ENCODE measurements around the gene MKRN2. TPM values are rescaled to one million over a fixed set of nuclear protein-coding genes. Genes with fewer than 3 reads are reported as not detected.
A peak's percentile ranks its signal among the peaks of the same experiment; 100 is the strongest.

Gene MKRN2
- total RNA-seq, 4 donors from 2014 or later, result 35.5 to 49.4 (median 45.3) TPM

DNA sequence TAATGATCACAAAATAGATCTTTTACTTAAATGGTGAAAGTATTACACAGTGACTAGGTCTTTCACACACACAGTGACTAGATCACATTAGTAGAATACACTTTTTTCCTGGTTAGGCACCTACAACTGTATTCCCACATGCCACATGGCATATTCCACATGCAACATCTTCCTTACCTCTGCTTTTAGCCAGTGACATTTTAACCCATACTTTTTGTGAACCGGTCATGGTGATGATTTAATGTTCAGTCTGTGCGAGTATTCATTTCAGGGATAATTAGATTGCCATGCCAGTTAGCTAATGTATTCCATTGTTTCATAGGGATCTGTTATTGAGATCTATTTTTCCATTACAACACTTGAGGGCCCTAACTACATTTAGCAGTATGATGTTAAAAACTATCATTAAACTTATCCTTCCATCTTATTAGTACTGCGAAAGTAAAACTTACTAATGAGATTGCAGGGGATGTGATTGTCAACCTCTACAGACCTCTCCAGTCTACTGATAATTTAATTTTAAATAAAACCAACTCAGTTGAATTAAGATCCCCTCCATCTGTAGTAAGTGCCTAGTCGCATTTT, 44.3 kb upstream of the MKRN2 start:
- no peaks in the 10 kb centered on the region for H3K9me3 ChIP-seq
- no peak overlapping the region for H3K27ac ChIP-seq
- WGBS, 2 donors, result 86 to 88% methylated on average over 4 of the region's 4 CpGs
- no peak overlapping the region for H3K4me3 ChIP-seq
- peaks cover 0 to 20% (median 4%) of the 10 kb centered on the region in 4 donors for H3K4me1 ChIP-seq
- peaks cover 0 to 34% (median 0%) of the 10 kb centered on the region in 3 donors for H3K36me3 ChIP-seq
- DNase-seq (ENCODE audit: low spot score in 2 of 2), result no peak
- no peak for TF ChIP-seq CTCF (IDR thresholded peaks at IDR 0.05)
- no peak for TF ChIP-seq EP300 (IDR thresholded peaks at IDR 0.05)
- no peak for TF ChIP-seq POLR2A (IDR thresholded peaks at IDR 0.05)
- no peaks in the 10 kb centered on the region for H3K27me3 ChIP-seq

GRCh38 chr3:12513694-12514446, 43.0 kb upstream of the MKRN2 start:
- H3K4me1 ChIP-seq, result peaks cover 0 to 21% (median 3%) of the 10 kb centered on the region in 4 donors
- no peaks in the 10 kb centered on the region for H3K9me3 ChIP-seq
- no peak overlapping the region for H3K4me3 ChIP-seq
- peak overlapping the region in 1 of 4 donors; percentile 50 for H3K27ac ChIP-seq
- WGBS, 2 donors, result 79 to 85% methylated on average over 5 of the region's 5 CpGs
- DNase-seq (ENCODE audit: low spot score in 2 of 2), result no peak
- peaks cover 0 to 24% (median 0%) of the 10 kb centered on the region in 3 donors for H3K36me3 ChIP-seq
- no peak for TF ChIP-seq POLR2A (IDR thresholded peaks at IDR 0.05)
- no peak for TF ChIP-seq CTCF (IDR thresholded peaks at IDR 0.05)
- no peak for TF ChIP-seq EP300 (IDR thresholded peaks at IDR 0.05)
- H3K27me3 ChIP-seq, result no peaks in the 10 kb centered on the region

GRCh38 chr3:12515631-12516030, 41.3 kb upstream of the MKRN2 start:
- TF ChIP-seq CTCF (IDR thresholded peaks at IDR 0.05) (no peak), POLR2A (IDR thresholded peaks at IDR 0.05) (no peak), EP300 (IDR thresholded peaks at IDR 0.05) (no peak)
- Histone ChIP-seq H3K4me1 (peaks cover 0 to 21% (median 0%) of the 10 kb centered on the region in 4 donors), H3K27ac (no peak overlapping the region), H3K9me3 (no peaks in the 10 kb centered on the region), H3K36me3 (peaks cover 0 to 14% (median 0%) of the 10 kb centered on the region in 3 donors), H3K27me3 (no peaks in the 10 kb centered on the region), H3K4me3 (no peak overlapping the region)
- no peak for DNase-seq (ENCODE audit: low spot score in 2 of 2)

DNA sequence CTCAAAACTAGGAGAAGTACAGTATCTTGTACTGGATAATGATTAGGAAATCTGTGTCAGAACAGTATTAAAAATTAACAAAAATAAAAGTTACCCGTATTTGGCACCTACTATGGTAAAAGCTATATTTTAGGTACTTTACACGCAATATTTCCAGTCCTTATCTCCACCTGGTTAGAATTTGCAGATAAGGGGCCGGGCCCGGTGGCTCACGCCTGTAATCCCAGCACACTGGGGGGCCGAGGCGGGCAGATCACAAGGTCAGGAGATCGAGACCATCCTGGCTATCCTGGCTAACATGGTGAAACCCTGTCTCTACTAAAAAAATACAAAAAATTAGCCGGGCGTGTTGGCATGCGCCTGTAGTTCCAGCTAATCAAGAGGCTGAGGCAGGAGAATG, 40.0 kb upstream of the MKRN2 start:
- 95 to 97% methylated on average over 11 of the region's 11 CpGs for WGBS, 2 donors
- no peak for TF ChIP-seq POLR2A (IDR thresholded peaks at IDR 0.05)
- TF ChIP-seq EP300 (IDR thresholded peaks at IDR 0.05), result no peak
- no peak for TF ChIP-seq CTCF (IDR thresholded peaks at IDR 0.05)
- H3K9me3 ChIP-seq, result no peaks in the 10 kb centered on the region
- no peak overlapping the region for H3K4me3 ChIP-seq
- H3K4me1 ChIP-seq, result peaks cover 0 to 21% (median 0%) of the 10 kb centered on the region in 4 donors
- H3K36me3 ChIP-seq, result peaks cover 0 to 16% (median 0%) of the 10 kb centered on the region in 3 donors
- H3K27me3 ChIP-seq, result no peaks in the 10 kb centered on the region
- no peak for DNase-seq (ENCODE audit: low spot score in 2 of 2)
- H3K27ac ChIP-seq, result no peak overlapping the region

Measured in tibial nerve (tissue), 4 donors.